AG04449 (cell line): ENCODE measurements around the gene IFNAR2.
"Not testable (repeated sequence)": the region's sequence is repeated elsewhere in the genome, so short reads cannot be mapped to it uniquely, and the experiment has no call there.

Experiments used
- CTCF ChIA-PET: fragments of 350-600 bp; formaldehyde crosslinking; extraction: SDS; loops from one replicate; lab custom pipeline; 2021; ENCODE audit warnings: antibody characterized with exemption; lab: Yijun Ruan, JAX
- POLR2A ChIA-PET: fragments of 400-600, 350-600 bp; formaldehyde crosslinking; extraction: SDS; loops from one replicate; lab custom pipeline; 2020; ENCODE audit warnings: antibody characterized with exemption, inconsistent platforms; lab: Yijun Ruan, JAX
- DNase-seq: peaks from one replicate; pipeline ENCODE4 v3.0.0-alpha.2; 2010; ENCODE audit warnings: low read depth, low spot score
- H3K4me3 ChIP-seq: 2 replicates; pipeline ENCODE4 v1.5.1; 2011; ENCODE audit warnings: low read depth, mild to moderate bottlenecking, control low read depth, low read length
- TF ChIP-seq, protein P1 (sequence below): IDR thresholded peaks from one replicate; pipeline ENCODE4 v1.5.1; 2011; ENCODE audit warnings: mild to moderate bottlenecking, moderate library complexity, low read length, control low read depth, inconsistent platforms; ENCODE audit not compliant: insufficient read depth; ENCODE audit errors: missing control alignments

IFNAR2 gene

GRCh38 chr21:33219300-33219699 is 10.4 kb upstream of the IFNAR2 start:
- no peak overlapping the region for H3K4me3 ChIP-seq
- POLR2A ChIA-PET = no interaction called here
- TF ChIP-seq, protein P1, sequence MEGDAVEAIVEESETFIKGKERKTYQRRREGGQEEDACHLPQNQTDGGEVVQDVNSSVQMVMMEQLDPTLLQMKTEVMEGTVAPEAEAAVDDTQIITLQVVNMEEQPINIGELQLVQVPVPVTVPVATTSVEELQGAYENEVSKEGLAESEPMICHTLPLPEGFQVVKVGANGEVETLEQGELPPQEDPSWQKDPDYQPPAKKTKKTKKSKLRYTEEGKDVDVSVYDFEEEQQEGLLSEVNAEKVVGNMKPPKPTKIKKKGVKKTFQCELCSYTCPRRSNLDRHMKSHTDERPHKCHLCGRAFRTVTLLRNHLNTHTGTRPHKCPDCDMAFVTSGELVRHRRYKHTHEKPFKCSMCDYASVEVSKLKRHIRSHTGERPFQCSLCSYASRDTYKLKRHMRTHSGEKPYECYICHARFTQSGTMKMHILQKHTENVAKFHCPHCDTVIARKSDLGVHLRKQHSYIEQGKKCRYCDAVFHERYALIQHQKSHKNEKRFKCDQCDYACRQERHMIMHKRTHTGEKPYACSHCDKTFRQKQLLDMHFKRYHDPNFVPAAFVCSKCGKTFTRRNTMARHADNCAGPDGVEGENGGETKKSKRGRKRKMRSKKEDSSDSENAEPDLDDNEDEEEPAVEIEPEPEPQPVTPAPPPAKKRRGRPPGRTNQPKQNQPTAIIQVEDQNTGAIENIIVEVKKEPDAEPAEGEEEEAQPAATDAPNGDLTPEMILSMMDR = no peak
- no peak for DNase-seq
- CTCF ChIA-PET = interaction anchor here (1.5 kb wide), 1 partner anchor 142 kb away, joined by 3 read pairs; no protein-coding TSS in a partner anchor

GRCh38 chr21:33219954-33220353 is 9.8 kb upstream of the IFNAR2 start:
- no peak for DNase-seq
- ChIA-PET POLR2A (no interaction called here), CTCF (interaction anchor here (0.7 to 1.5 kb wide), 2 partner anchors 124 to 141 kb away, joined by 3 read pairs; no protein-coding TSS in a partner anchor)
- H3K4me3 ChIP-seq = no peak overlapping the region
- TF ChIP-seq, protein P1 = no peak

DNA sequence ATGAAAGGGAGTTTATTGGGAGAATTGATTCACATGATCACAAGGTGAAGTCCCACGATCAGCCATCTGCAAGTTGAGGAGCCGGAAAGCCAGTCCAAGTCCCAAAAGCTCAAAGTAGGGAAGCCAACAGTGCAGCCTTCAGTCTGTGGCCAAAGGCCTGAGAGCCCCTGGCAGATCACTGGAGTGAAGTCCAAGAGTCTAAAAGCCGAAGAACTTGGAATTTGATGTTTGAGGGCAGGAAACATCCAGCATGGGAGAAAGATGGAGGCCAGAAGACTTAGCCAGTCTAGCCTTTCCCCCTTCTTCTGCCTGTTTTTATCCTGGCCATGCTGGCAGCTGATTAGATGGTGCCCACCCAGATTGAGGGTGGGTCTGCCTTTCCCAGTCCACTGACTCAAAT is 4.4 kb upstream of the IFNAR2 start:
- POLR2A ChIA-PET, DNase-seq, H3K4me3 ChIP-seq: not testable (repeated sequence)
- CTCF ChIA-PET = interaction anchor here (1.0 kb wide), 1 partner anchor 11 kb away, joined by 3 read pairs; no protein-coding TSS in a partner anchor

GRCh38 chr21:33228455-33228854 is 1.3 kb upstream of the IFNAR2 start:
- TF ChIP-seq, protein P1 = no peak
- no peak overlapping the region for H3K4me3 ChIP-seq
- DNase-seq = no peak
- POLR2A ChIA-PET = no interaction called here
- CTCF ChIA-PET = interaction anchor here (0.8 to 1.6 kb wide), 2 partner anchors 31 to 32 kb away, joined by 3 read pairs; no protein-coding TSS in a partner anchor

- H3K4me3 ChIP-seq = peak overlapping the region; percentile 85
- ChIA-PET CTCF (interaction anchor here (1.6 kb wide), 1 partner anchor 32 kb away, joined by 3 read pairs; no protein-coding TSS in a partner anchor), POLR2A (interaction anchor here (0.9 kb wide), 1 partner anchor 17 kb away, joined by 3 read pairs; no protein-coding TSS in a partner anchor)
- TF ChIP-seq, protein P1 = no peak
- DNase-seq = no peak
These were observed 497 bp upstream of the IFNAR2 start for GRCh38 chr21:33229099-33229783.

DNA sequence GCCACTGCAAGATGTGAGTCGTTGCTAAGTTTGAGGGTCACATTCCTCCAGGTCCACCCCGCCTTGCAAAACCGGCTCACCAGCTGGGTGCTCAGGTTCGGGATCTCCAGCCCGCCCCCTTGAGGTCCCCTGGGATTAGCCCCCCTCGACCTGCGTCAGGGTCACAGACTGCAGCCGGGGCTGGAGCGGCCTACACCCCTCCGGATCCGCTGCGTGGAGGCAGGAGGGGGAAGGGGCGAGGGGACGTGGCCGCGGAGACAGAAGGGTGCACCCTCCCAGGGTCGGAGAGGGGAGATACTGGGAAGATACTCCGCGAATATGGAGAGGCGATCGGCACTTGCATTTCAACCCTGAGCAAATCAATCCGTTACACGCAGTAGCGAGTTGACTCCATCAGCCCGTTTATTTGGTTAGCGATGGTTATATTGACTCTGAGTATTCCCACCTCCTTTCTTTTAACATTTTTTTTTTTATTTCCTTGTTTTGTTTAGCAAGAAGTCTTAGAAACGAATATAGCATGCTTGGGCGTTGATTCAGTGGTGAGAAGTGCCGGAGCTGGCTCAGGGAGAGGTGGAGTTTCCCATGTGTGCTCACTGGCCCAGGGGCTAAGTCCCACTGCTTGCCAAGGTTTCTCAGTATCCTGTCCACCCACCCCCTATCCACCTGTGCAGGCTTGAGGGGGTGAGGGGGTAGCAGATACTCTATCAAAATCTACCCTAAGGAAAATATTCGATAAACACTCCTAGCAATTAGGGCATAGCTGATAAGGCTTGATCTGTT is 997 bp downstream of the IFNAR2 start:
- H3K4me3 ChIP-seq = peak overlapping the region; percentile 85
- POLR2A ChIA-PET = interaction anchor here (0.6 to 0.9 kb wide), 2 partner anchors 18 to 94 kb away, joined by 3 read pairs; partner anchors contain the start of gene IFNAR1
- TF ChIP-seq, protein P1 = no peak
- DNase-seq = peak; percentile 28
- CTCF ChIA-PET = no interaction called here
